Ishikawa (cell line): Measurements from ENCODE around the gene TP53TG5.

Source experiments
- CEBPB ChIP-seq: IDR thresholded peaks from 2 replicates; pipeline ENCODE4 v1.6.1; 2012
- CREB1 ChIP-seq: IDR thresholded peaks from 2 replicates; pipeline ENCODE4 v1.6.1; 2012; ENCODE audit warnings: low read depth
- EGR1 ChIP-seq: IDR thresholded peaks from 2 replicates; pipeline ENCODE4 v1.6.1; 2012
- EP300 ChIP-seq: IDR thresholded peaks from 2 replicates; pipeline ENCODE4 v1.6.1; 2012; ENCODE audit warnings: borderline replicate concordance
- FOXM1 ChIP-seq: IDR thresholded peaks from 2 replicates; pipeline ENCODE4 v1.6.1; 2012; ENCODE audit warnings: low read depth, borderline replicate concordance
- NFIC ChIP-seq: IDR thresholded peaks from 2 replicates; pipeline ENCODE4 v1.6.1; 2012
- RAD21 ChIP-seq: IDR thresholded peaks from 2 replicates; pipeline ENCODE4 v1.6.1; 2012; ENCODE audit warnings: low read depth
- TAF1 ChIP-seq: IDR thresholded peaks from 2 replicates; pipeline ENCODE4 v1.6.1; 2012; ENCODE audit warnings: low read depth, mild to moderate bottlenecking
- TCF12 ChIP-seq: IDR thresholded peaks from 2 replicates; pipeline ENCODE4 v1.6.1; 2012; ENCODE audit warnings: low read depth
- TEAD4 ChIP-seq: IDR thresholded peaks from 2 replicates; pipeline ENCODE4 v1.6.1; 2012
- YY1 ChIP-seq: IDR thresholded peaks from 2 replicates; pipeline ENCODE4 v1.6.1; 2012; ENCODE audit warnings: low read depth
- ZBTB7A ChIP-seq: IDR thresholded peaks from 2 replicates; pipeline ENCODE4 v1.6.1; 2012; ENCODE audit warnings: low read depth
- TF ChIP-seq, protein P1 (sequence below): IDR thresholded peaks from 2 replicates; pipeline ENCODE4 v1.6.1; 2012
- TF ChIP-seq, protein P2 (sequence below): IDR thresholded peaks from 2 replicates; pipeline ENCODE4 v1.6.1; 2012; ENCODE audit warnings: low read depth, mild to moderate bottlenecking
- TF ChIP-seq, protein P3 (sequence below): IDR thresholded peaks from 2 replicates; pipeline ENCODE4 v1.6.1; 2012

TP53TG5 gene

GRCh38 chr20:45420125-45420524 lies 42.0 kb upstream of the TP53TG5 start:
- no peak for TF ChIP-seq FOXM1
- TF ChIP-seq NFIC = no peak
- TF ChIP-seq TEAD4 = no peak
- TF ChIP-seq, protein P1, sequence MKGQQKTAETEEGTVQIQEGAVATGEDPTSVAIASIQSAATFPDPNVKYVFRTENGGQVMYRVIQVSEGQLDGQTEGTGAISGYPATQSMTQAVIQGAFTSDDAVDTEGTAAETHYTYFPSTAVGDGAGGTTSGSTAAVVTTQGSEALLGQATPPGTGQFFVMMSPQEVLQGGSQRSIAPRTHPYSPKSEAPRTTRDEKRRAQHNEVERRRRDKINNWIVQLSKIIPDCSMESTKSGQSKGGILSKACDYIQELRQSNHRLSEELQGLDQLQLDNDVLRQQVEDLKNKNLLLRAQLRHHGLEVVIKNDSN = no peak
- no peak for TF ChIP-seq TCF12
- TF ChIP-seq TAF1 = no peak
- TF ChIP-seq, protein P2, sequence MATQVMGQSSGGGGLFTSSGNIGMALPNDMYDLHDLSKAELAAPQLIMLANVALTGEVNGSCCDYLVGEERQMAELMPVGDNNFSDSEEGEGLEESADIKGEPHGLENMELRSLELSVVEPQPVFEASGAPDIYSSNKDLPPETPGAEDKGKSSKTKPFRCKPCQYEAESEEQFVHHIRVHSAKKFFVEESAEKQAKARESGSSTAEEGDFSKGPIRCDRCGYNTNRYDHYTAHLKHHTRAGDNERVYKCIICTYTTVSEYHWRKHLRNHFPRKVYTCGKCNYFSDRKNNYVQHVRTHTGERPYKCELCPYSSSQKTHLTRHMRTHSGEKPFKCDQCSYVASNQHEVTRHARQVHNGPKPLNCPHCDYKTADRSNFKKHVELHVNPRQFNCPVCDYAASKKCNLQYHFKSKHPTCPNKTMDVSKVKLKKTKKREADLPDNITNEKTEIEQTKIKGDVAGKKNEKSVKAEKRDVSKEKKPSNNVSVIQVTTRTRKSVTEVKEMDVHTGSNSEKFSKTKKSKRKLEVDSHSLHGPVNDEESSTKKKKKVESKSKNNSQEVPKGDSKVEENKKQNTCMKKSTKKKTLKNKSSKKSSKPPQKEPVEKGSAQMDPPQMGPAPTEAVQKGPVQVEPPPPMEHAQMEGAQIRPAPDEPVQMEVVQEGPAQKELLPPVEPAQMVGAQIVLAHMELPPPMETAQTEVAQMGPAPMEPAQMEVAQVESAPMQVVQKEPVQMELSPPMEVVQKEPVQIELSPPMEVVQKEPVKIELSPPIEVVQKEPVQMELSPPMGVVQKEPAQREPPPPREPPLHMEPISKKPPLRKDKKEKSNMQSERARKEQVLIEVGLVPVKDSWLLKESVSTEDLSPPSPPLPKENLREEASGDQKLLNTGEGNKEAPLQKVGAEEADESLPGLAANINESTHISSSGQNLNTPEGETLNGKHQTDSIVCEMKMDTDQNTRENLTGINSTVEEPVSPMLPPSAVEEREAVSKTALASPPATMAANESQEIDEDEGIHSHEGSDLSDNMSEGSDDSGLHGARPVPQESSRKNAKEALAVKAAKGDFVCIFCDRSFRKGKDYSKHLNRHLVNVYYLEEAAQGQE = no peak
- no peak for TF ChIP-seq ZBTB7A
- no peak for TF ChIP-seq EP300
- no peak for TF ChIP-seq RAD21
- no peak for TF ChIP-seq CEBPB
- no peak for TF ChIP-seq EGR1

DNA sequence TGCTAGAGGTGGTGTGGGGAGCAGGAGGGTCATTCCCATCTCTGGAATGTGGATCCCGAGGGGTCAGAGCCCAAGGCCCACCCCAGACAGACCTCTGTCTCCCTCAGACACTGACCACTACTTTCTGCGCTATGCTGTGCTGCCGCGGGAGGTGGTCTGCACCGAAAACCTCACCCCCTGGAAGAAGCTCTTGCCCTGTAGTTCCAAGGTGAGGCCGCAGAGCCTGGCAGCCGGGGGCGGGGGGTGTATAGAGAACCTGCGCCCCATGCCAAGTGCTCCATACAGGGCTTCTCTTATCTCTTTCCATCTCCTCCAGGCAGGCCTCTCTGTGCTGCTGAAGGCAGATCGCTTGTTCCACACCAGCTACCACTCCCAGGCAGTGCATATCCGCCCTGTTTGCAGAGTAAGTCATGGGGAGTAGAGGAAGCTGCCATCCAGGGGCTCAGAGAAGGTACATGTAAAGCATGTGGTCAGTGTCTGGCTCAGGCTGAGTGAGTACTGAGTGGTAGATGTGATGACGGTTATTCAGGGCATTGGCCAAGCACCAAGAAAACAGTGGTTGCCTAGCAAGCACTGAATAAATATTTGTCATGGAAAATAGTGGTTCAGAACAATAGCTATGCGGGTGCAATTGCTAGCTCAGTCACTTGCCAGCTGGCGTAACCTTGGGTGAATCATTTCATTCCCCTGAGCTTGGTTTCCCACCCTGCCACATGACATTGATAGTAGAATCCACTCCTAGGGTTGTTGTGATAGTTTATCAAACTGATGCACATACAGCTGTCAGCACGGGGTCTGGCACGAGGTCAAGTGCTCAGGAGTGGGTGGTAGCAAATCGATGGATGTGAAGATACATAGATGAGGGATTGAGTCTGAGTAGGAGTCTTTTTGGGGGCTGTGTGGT lies 41.3 kb upstream of the TP53TG5 start:
- no peak for TF ChIP-seq EGR1
- TF ChIP-seq, protein P1 = no peak
- no peak for TF ChIP-seq ZBTB7A
- no peak for TF ChIP-seq YY1
- TF ChIP-seq RAD21 = no peak
- TF ChIP-seq NFIC = no peak
- no peak for TF ChIP-seq CREB1
- no peak for TF ChIP-seq CEBPB
- TF ChIP-seq TAF1 = no peak
- no peak for TF ChIP-seq TEAD4
- no peak for TF ChIP-seq FOXM1
- no peak for TF ChIP-seq EP300
- TF ChIP-seq TCF12 = no peak

- no peak for TF ChIP-seq TCF12
- no peak for TF ChIP-seq FOXM1
These were observed 38.8 kb upstream of the TP53TG5 start for GRCh38 chr20:45416917-45417316.

GRCh38 chr20:45415822-45416637 lies 37.9 kb upstream of the TP53TG5 start, which contains the start of gene PIGT:
PIGT (plus strand) TSS chr20:45416141; CDS start chr20:45416157, 16 bp downstream.
- TF ChIP-seq, protein P3, sequence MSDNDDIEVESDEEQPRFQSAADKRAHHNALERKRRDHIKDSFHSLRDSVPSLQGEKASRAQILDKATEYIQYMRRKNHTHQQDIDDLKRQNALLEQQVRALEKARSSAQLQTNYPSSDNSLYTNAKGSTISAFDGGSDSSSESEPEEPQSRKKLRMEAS = peak; percentile 74; the same call in 1 of the 2 replicates
- TF ChIP-seq ZBTB7A (no peak), CEBPB (no peak), TAF1 (peak; percentile 82), CREB1 (peak; percentile 67), YY1 (peak; percentile 96), TCF12 (peak; percentile 35; the same call in 1 of the 2 replicates), TEAD4 (no peak)
- TF ChIP-seq, protein P1 = no peak

- no peak for TF ChIP-seq YY1
- TF ChIP-seq EP300 = no peak
These were observed 35.4 kb upstream of the TP53TG5 start for GRCh38 chr20:45413479-45413878.

DNA sequence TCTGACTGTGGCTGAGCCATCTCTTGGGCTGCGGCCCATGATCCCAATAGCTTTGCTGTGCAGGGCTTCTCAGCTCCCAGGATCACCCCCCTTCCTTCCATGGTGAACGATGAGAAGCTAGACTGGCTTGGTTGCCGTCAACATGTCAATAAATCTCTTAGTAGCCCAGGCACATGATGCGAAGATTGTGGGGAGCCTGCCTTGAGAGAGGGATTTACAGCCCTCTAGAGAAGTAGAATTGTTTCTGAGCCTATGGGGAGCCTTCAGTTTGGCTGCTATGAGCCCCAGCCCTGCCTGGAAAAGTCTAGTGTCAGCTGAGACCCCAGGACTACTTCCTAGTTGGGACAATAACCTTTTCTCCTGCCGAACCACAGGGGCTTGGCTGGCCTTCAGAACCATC lies 34.5 kb upstream of the TP53TG5 start:
- TF ChIP-seq EGR1 (no peak), TCF12 (no peak), CEBPB (no peak), CREB1 (no peak), EP300 (no peak), YY1 (no peak), FOXM1 (no peak), RAD21 (no peak)
- TF ChIP-seq, protein P3 = no peak

DNA sequence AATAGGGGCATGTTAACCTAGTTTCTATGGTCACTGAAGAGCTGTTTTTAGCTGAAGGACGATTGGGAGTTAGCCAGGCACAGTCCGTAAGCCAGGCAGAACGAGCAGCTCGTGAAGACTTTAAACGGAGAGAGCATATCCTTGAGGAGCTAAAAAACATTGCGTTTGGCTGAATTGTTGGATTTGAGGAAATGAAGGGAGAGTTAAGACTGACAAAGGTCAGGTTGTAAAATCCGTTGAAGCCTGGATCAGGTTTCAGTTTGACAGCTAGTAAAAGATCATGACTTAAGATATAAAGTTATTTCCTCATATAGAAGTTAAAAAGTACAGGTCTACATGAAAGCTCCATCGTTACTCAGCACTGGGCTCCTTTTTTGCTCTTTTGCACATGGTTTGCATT lies 32.8 kb upstream of the TP53TG5 start:
- TF ChIP-seq EP300 = no peak
- TF ChIP-seq CEBPB = no peak
- TF ChIP-seq, protein P2 = no peak
- no peak for TF ChIP-seq TAF1
- TF ChIP-seq RAD21 = no peak
- TF ChIP-seq YY1 = no peak
- no peak for TF ChIP-seq TCF12
- TF ChIP-seq, protein P3 = no peak
- no peak for TF ChIP-seq EGR1
- TF ChIP-seq ZBTB7A = no peak
- TF ChIP-seq NFIC = no peak
- TF ChIP-seq TEAD4 = no peak
- TF ChIP-seq CREB1 = no peak
- TF ChIP-seq, protein P1 = no peak
- no peak for TF ChIP-seq FOXM1
